H4 (cell line): Measurements from ENCODE around the gene CD22. TPM values are rescaled to one million over a fixed set of nuclear protein-coding genes. Genes with fewer than 3 reads are reported as not detected.
A peak's percentile ranks its signal among the peaks of the same experiment; 100 is the strongest.

ENCODE experiments used
- DNase-seq: peaks from one replicate; pipeline ENCODE4 v3.0.0-alpha.2; 2015; ENCODE audit warnings: low spot score
- total RNA-seq: library from RNA; depleted of rRNA; stranded (reverse); fragments of >200 nt; shearing (Covaris generic); gene quantifications from 2 replicates; pipeline ENCODE4 v1.2.3, GENCODE V29; 2014

The CD22 gene
- total RNA-seq, 1 experiment from 2014 or later, result 1.9 TPM

GRCh38 chr19:35295792-35296462, 33.1 kb upstream of the CD22 start:
- DNase-seq, result no peak

- DNase-seq, result no peak
Observed at GRCh38 chr19:35296644-35297514, 32.1 kb upstream of the CD22 start.

DNA sequence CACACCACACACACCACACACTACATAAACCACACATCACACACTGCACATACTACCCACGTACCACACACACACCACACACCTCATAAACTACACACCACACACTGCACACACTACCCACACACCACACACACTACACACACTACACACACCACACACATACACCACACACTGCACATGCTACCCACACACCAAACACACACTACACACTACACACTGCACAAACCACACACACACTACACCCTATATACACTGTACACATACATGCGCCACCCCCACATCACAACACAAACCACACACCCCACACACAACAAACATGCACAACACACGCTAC, 31.5 kb upstream of the CD22 start:
- DNase-seq, result no peak

- no peak for DNase-seq
Observed at GRCh38 chr19:35297922-35298321, 31.1 kb upstream of the CD22 start.

GRCh38 chr19:35298561-35298972, 30.4 kb upstream of the CD22 start:
- DNase-seq, result no peak

DNA sequence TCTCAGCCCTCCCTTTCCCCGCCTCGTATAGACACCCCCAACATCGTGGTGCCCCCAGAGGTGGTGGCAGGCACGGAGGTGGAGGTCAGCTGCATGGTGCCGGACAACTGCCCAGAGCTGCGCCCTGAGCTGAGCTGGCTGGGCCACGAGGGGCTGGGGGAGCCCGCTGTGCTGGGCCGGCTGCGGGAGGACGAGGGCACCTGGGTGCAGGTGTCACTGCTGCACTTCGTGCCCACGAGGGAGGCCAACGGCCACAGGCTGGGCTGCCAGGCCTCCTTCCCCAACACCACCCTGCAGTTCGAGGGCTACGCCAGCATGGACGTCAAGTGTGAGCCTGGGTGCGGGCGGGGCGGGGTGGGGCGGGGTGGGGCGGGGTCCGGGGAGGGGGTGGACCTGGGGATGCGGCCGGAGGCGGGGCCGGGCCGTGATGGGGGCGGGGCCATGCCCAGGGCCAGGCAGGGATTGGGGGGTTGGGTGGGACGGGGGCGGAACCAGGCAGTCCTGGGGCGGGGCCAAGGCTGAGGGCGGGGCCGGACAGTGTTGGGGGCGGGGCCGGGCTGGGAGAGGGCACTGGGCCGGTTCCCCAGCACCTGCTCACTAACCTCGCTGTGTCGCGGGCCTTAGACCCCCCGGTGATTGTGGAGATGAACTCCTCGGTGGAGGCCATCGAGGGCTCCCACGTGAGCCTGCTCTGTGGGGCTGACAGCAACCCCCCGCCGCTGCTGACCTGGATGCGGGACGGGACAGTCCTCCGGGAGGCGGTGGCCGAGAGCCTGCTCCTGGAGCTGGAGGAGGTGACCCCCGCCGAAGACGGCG, 29.3 kb upstream of the CD22 start:
- DNase-seq, result no peak

DNA sequence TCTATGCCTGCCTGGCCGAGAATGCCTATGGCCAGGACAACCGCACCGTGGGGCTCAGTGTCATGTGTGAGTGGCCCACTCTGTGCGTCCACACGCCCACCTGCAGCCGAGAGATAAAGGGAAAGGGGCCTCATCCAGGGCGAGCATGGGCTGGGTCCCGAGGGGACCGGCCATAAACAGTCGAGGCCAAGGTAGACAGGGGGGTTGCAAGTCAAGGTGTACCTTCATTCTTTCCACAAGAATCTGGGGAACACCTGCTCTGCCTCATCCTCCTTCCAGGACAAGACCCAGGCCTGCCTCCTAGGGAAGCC, 28.7 kb upstream of the CD22 start:
- no peak for DNase-seq

- DNase-seq, result no peak
Observed at GRCh38 chr19:35301961-35302360, 27.0 kb upstream of the CD22 start.

GRCh38 chr19:35302446-35302845, 26.5 kb upstream of the CD22 start:
- DNase-seq, result no peak

GRCh38 chr19:35303357-35303915, 25.6 kb upstream of the CD22 start:
- no peak for DNase-seq

GRCh38 chr19:35304036-35304435, 25.0 kb upstream of the CD22 start:
- DNase-seq, result no peak

DNA sequence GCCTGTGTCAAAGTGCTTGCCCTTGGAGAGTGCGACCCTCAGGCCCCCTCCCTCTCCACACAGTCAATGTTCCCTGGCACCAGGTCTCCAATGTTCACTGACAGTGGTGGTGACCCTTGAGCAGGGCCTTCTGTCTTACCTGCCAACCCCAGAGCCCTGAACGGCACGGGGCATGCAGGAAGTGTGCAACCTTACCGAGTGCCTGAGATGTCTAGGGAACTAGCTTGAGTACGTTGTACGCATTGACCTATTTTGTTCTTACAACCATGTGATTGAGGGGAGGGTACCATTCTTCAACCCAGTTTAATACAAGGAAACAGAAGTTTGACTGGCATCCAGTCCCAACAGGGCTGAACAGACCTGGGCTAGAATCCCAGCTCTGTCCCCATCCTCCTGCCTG, 23.8 kb upstream of the CD22 start:
- DNase-seq, result no peak

- peak; percentile 57 for DNase-seq
Observed at GRCh38 chr19:35306473-35307246, 22.3 kb upstream of the CD22 start.

DNA sequence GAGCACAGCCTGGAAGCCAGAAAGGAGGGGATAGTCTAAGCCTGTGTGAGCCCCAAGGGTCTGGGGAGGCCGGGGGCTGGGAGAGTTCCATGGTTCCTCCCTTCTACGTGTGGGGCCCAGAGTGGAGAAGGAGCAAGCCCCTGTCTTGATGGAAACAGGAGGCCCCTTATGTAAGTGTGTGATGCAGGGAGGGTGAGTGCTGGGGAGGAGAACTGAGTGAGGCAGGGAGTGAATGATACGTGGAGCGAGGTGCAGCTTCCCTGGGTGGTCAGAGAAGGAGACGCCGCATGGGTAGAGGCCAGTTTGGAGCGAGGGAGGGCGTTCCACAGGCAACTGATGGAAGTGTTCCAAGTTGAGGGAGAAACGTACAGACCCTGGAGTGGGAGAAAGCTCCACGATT, 21.1 kb upstream of the CD22 start:
- DNase-seq, result no peak

DNA sequence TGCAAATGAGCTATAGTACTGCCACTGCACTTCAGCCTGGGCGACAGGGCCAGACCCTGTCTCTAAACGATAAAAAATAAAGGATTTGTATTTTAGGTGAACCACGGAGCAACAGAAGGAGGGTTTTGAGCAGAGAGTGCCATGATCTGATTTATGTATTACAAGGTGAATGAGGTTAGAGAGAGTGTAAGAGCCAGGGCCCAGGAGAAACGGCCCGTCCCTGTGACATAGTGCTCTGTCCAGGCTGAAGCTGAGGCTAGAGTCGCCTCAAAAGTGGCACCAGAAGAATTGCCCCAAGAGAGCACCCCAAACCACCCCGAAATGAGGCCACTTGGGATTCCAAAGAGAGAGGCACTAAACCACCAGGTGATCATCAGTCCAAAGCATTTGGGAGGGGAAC, 20.1 kb upstream of the CD22 start:
- no peak for DNase-seq

DNA sequence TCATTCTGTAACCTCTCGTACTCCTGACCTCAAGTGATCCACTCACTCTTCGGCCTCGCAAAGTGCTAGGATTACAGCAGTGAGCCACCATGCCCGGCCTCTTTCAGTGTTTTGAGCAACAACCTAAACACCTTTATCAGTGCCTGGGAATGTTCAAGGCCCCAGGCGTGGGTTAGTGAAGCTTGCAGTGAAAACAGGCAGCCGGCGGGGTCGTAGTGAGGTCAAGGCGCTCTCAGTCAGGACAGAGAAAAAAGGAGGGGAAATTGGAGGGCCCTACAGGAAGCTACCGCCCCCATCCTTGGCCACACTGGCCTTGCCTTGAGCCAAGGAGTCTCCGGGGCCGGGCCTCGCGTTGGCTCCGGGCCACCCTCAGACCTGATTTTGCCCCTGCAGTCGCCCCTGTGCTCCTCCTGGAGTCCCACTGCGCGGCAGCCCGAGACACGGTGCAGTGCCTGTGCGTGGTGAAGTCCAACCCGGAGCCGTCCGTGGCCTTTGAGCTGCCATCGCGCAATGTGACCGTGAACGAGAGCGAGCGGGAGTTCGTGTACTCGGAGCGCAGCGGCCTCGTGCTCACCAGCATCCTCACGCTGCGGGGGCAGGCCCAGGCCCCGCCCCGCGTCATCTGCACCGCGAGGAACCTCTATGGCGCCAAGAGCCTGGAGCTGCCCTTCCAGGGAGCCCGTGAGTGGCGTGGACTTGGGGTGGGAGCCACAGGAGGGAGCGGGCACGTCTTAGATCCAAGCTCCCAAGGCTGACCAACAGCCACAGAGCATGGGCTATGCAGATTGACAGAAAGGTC, 19.3 kb upstream of the CD22 start:
- DNase-seq, result peak; percentile 84

GRCh38 chr19:35310331-35310730, 18.7 kb upstream of the CD22 start:
- no peak for DNase-seq

GRCh38 chr19:35310811-35311465, 18.0 kb upstream of the CD22 start:
- no peak for DNase-seq

- DNase-seq, result no peak
Observed at GRCh38 chr19:35311901-35312665, 16.9 kb upstream of the CD22 start.
